PC-9 (cell line): Measurements from ENCODE around the gene ARHGAP44. TPM values are rescaled to one million over a fixed set of nuclear protein-coding genes. Genes with fewer than 3 reads are reported as not detected.

Source experiments
- BruUV-seq: library from RNA; stranded (reverse); fragments of 400-500 nt; replicated peaks from 2 replicates; lab custom pipeline; 2021; lab: Mats Ljungman, UMichigan
- CTCF ChIA-PET: fragments of 300-600 bp; sonication (Branson Sonifier 250); formaldehyde crosslinking; loops from one replicate; lab custom pipeline; 2022; ENCODE audit warnings: antibody characterized with exemption; lab: Charles Lee
- POLR2A ChIA-PET: fragments of 300-600 bp; sonication (Branson Sonifier 250); formaldehyde crosslinking; loops from one replicate; lab custom pipeline; 2022; ENCODE audit warnings: antibody characterized with exemption; ENCODE audit not compliant: unreplicated experiment; lab: Charles Lee
- DNase-seq, 2 experiments: peaks; one replicate each; pipeline versions ENCODE4 v3.0.0 to v3.0.0-alpha.2; 2015 to 2022; ENCODE audit warnings: mixed read lengths in 1 of 2
- H2AFZ ChIP-seq: fragments of 200-600 bp; sonication (generic); 2 replicates; pipeline ENCODE4 v1.8.1; 2017; ENCODE audit warnings: antibody characterized with exemption
- H3F3A ChIP-seq: fragments of 200-600 bp; sonication (generic); 2 replicates; pipeline ENCODE4 v1.8.1; 2017; ENCODE audit warnings: antibody characterized with exemption, mild to moderate bottlenecking, low read depth; ENCODE audit not compliant: insufficient read depth
- H3K27ac ChIP-seq: fragments of 200-600 bp; sonication (generic); 2 replicates; pipeline ENCODE4 v1.6.1; 2016; ENCODE audit warnings: mixed run types
- H3K27me3 ChIP-seq: fragments of 200-600 bp; sonication (generic); 2 replicates; pipeline ENCODE4 v1.6.1; 2016; ENCODE audit warnings: low read depth, mixed run types; ENCODE audit not compliant: insufficient read depth
- H3K36me3 ChIP-seq: fragments of 200-600 bp; sonication (generic); 2 replicates; pipeline ENCODE4 v1.6.1; 2016; ENCODE audit warnings: low read depth, mixed run types
- H3K4me1 ChIP-seq: fragments of 200-600 bp; sonication (generic); replicated peaks from 2 replicates; pipeline ENCODE4 v1.6.1; 2016; ENCODE audit warnings: mixed run types; ENCODE audit not compliant: insufficient read depth
- H3K4me2 ChIP-seq: fragments of 200-600 bp; sonication (generic); 2 replicates; pipeline ENCODE4 v1.6.1; 2017; ENCODE audit warnings: mixed run types
- H3K4me3 ChIP-seq: fragments of 200-600 bp; sonication (generic); 2 replicates; pipeline ENCODE4 v1.6.1; 2016; ENCODE audit warnings: mixed run types
- H3K79me2 ChIP-seq: fragments of 200-600 bp; sonication (generic); 2 replicates; pipeline ENCODE4 v1.6.1; 2017; ENCODE audit warnings: low read depth, mixed run types
- H3K9me2 ChIP-seq: fragments of 200-600 bp; sonication (generic); 2 replicates; pipeline ENCODE4 v1.8.1; 2017; ENCODE audit warnings: mild to moderate bottlenecking; ENCODE audit not compliant: insufficient read depth
- H3K9me3 ChIP-seq: fragments of 200-600 bp; sonication (generic); 2 replicates; pipeline ENCODE4 v1.8.1; 2016; ENCODE audit warnings: low read depth; ENCODE audit not compliant: insufficient read depth
- H4K20me1 ChIP-seq: fragments of 200-600 bp; sonication (generic); 2 replicates; pipeline ENCODE4 v1.8.1; 2017; ENCODE audit not compliant: insufficient read depth
- EZH2 ChIP-seq: fragments of 200-600 bp; sonication (generic); IDR thresholded peaks from 2 replicates; pipeline ENCODE4 v1.8.0; 2017; ENCODE audit warnings: antibody characterized with exemption, low read depth
- intact Hi-C: fragments of 100-400 bp; cut with micrococcal nuclease; formaldehyde crosslinking; loops from one replicate; pipeline ENCODE4 v1.10.0; 2022; ENCODE audit not compliant: unreplicated experiment
- total RNA-seq: library from RNA; stranded (reverse); gene quantifications from 2 replicates; pipeline ENCODE4 v1.2.3, GENCODE V29; 2021
- TF ChIP-seq, protein P1 (sequence below): fragments of 200-600 bp; sonication (generic); conservative IDR thresholded peaks from 2 replicates; pipeline ENCODE4 v1.6.1; 2017; ENCODE audit warnings: mixed run types, antibody characterized with exemption, mild to moderate bottlenecking, moderate library complexity

The ARHGAP44 gene
- total RNA-seq, 1 experiment from 2014 or later = not detected

DNA sequence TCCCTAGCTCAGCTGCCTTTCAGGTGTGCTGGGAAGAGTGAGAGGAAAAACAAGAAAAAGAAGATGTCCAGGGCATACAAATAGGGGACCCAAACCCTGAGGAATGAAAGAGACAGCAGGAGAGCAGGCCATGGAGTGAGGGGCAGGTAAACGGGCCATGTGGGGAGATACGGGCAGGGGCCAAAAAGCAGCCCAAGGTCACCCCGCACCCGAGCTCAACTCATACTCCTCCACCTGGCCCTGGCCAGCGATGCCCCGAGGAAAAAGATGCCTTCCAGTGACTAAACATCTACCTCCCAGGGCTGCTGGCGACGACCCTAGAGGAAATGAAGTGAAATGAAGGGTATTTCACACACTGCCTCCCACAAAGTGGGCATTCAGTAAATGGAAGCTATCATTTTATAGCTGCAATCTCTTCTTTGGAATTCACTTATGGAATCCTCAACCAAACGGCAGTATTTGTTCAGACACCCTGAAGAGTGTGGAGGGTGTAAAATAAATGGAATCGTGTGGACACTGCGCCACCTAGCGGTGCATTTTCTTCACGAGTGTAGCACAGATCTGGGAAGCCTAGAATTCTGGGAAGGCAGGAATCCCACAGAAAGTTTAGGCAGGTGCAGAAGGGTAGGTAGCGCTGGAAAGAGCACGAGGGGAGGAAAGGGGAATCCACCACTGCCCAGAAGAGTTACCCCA is 213.6 kb downstream of the ARHGAP44 start:
- TF ChIP-seq, protein P1, sequence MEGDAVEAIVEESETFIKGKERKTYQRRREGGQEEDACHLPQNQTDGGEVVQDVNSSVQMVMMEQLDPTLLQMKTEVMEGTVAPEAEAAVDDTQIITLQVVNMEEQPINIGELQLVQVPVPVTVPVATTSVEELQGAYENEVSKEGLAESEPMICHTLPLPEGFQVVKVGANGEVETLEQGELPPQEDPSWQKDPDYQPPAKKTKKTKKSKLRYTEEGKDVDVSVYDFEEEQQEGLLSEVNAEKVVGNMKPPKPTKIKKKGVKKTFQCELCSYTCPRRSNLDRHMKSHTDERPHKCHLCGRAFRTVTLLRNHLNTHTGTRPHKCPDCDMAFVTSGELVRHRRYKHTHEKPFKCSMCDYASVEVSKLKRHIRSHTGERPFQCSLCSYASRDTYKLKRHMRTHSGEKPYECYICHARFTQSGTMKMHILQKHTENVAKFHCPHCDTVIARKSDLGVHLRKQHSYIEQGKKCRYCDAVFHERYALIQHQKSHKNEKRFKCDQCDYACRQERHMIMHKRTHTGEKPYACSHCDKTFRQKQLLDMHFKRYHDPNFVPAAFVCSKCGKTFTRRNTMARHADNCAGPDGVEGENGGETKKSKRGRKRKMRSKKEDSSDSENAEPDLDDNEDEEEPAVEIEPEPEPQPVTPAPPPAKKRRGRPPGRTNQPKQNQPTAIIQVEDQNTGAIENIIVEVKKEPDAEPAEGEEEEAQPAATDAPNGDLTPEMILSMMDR = peak; percentile 81
- TF ChIP-seq EZH2 = no peak
- Histone ChIP-seq H3K4me2 (no peak overlapping the region), H3K4me1 (no peaks in the 10 kb centered on the region), H3K27ac (no peak overlapping the region), H3K27me3 (no peaks in the 10 kb centered on the region), H2AFZ (no peak overlapping the region), H3K36me3 (no peaks in the 10 kb centered on the region), H3K9me2 (no peaks in the 10 kb centered on the region), H3K9me3 (no peaks in the 10 kb centered on the region), H3K79me2 (no peaks in the 10 kb centered on the region), H3F3A (no peaks in the 10 kb centered on the region), H3K4me3 (no peak overlapping the region), H4K20me1 (no peaks in the 10 kb centered on the region; the same call in 1 of the 2 replicates)
- CTCF ChIA-PET = interaction anchor here (0.6 kb wide), 1 partner anchor 14 kb away, joined by 3 read pairs; no protein-coding TSS in a partner anchor
- peak in 1 of 2 experiments; percentile 50 for DNase-seq
- POLR2A ChIA-PET = interaction anchor here (1.0 kb wide), 1 partner anchor 434 kb away, joined by 3 read pairs; no protein-coding TSS in a partner anchor
- intact Hi-C loops = loop anchor here (1.0 to 2.0 kb wide), 2 partner anchors 747 to 822 kb away; no protein-coding TSS in a partner anchor
- BruUV-seq = no TSS peak

DNA sequence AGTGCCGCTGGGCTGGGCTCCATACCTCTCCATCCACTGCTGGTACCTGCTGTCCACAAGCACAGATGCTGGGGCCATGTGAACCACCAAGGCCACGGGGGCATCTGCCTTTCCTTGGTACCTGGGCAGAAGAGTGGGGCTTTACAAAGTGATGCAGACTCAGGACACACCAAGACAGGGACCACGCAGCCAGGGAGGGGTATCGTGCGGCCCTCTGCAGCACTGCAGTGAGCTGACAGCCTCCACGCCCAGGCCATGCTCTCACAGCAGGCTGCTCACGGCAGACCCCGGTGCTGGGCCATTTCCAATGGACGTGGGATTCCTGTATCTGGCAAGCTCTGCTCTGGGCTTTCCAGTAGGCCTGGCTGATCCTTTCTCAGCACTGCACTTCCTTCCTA is 214.2 kb downstream of the ARHGAP44 start:
- H3K9me2 ChIP-seq = no peaks in the 10 kb centered on the region
- no peaks in the 10 kb centered on the region for H3K79me2 ChIP-seq
- ChIA-PET POLR2A (interaction anchor here (1.0 kb wide), 1 partner anchor 433 kb away, joined by 3 read pairs; no protein-coding TSS in a partner anchor), CTCF (interaction anchor here (0.5 kb wide), 1 partner anchor 11 kb away, joined by 3 read pairs; no protein-coding TSS in a partner anchor)
- BruUV-seq = no TSS peak
- H3K4me2 ChIP-seq = no peak overlapping the region
- intact Hi-C loops = loop anchor here (1.0 to 2.0 kb wide), 2 partner anchors 747 to 823 kb away; no protein-coding TSS in a partner anchor
- no peak overlapping the region for H3K27ac ChIP-seq
- no peaks in the 10 kb centered on the region for H3F3A ChIP-seq
- H3K27me3 ChIP-seq = no peaks in the 10 kb centered on the region
- no peak for DNase-seq
- no peaks in the 10 kb centered on the region for H3K36me3 ChIP-seq
- H4K20me1 ChIP-seq = no peaks in the 10 kb centered on the region; the same call in 1 of the 2 replicates
- H3K4me1 ChIP-seq = no peaks in the 10 kb centered on the region
- no peak overlapping the region for H3K4me3 ChIP-seq
- H3K9me3 ChIP-seq = no peaks in the 10 kb centered on the region
- no peak overlapping the region for H2AFZ ChIP-seq
- TF ChIP-seq, protein P1 = peak; percentile 21; the same call in 1 of the 2 replicates
- TF ChIP-seq EZH2 = no peak

DNA sequence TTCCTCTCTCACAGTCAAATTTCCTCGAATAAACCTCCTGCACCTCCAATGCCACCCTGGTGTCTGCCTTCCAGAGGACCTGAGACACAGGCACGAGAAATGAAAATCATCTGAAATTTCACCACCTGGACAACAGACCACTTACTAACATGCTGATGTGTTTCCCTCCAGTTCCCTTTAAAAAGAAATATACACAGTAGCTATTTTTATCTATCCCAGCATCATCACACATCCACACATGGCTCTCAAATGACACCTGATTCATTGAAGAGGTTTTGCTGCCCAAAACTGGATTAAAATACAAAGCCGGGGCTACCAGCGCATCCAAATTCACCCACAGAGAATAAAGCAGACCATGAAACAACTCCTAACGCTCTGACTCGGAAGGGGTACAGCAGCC is 214.6 kb downstream of the ARHGAP44 start:
- DNase-seq = no peak
- Histone ChIP-seq H3K27ac (no peak overlapping the region), H2AFZ (no peak overlapping the region), H3K4me3 (no peak overlapping the region), H3K27me3 (no peaks in the 10 kb centered on the region), H3K36me3 (no peaks in the 10 kb centered on the region), H3K4me2 (no peak overlapping the region), H3F3A (no peaks in the 10 kb centered on the region), H3K79me2 (no peaks in the 10 kb centered on the region), H4K20me1 (no peaks in the 10 kb centered on the region; the same call in 1 of the 2 replicates), H3K9me3 (no peaks in the 10 kb centered on the region), H3K9me2 (no peaks in the 10 kb centered on the region), H3K4me1 (no peaks in the 10 kb centered on the region)
- BruUV-seq = no TSS peak
- CTCF ChIA-PET = interaction anchor here (0.5 kb wide), 1 partner anchor 12 kb away, joined by 3 read pairs; no protein-coding TSS in a partner anchor
- POLR2A ChIA-PET = no interaction called here
- intact Hi-C loops = loop anchor here (1.0 to 2.0 kb wide), 2 partner anchors 748 to 823 kb away; no protein-coding TSS in a partner anchor
- TF ChIP-seq EZH2 = no peak
- TF ChIP-seq, protein P1 = no peak
